ENCODE data around the gene POGK.

POGK gene

GRCh38 chr1:166903232-166903631 lies 64.0 kb downstream of the POGK start:
- H3K9ac ChIP-seq (ENCODE audit: low read depth, low read length) = no peak overlapping the region

GRCh38 chr1:166905136-166905535 lies 65.9 kb downstream of the POGK start:
- Histone ChIP-seq H3K4me1 (ENCODE audit: insufficient read depth, low read length) (no peaks in the 10 kb centered on the region; the same call in 1 of the 2 replicates), H3K36me3 (ENCODE audit: insufficient read depth, low read length) (no peaks in the 10 kb centered on the region), H3K9me3 (ENCODE audit: control insufficient read depth, insufficient read depth, low read length) (no peaks in the 10 kb centered on the region), H3K9ac (ENCODE audit: low read depth, low read length) (no peak overlapping the region)

More at GRCh38 chr1:166903232-166903631, 64.0 kb downstream of the POGK start:
- H3K9me3 ChIP-seq (ENCODE audit: control insufficient read depth, insufficient read depth, low read length) = no peaks in the 10 kb centered on the region
- no peaks in the 10 kb centered on the region; the same call in 1 of the 2 replicates for H3K4me1 ChIP-seq (ENCODE audit: insufficient read depth, low read length)
- no peaks in the 10 kb centered on the region for H3K36me3 ChIP-seq (ENCODE audit: insufficient read depth, low read length)

- no peaks in the 10 kb centered on the region for H3K36me3 ChIP-seq (ENCODE audit: insufficient read depth, low read length)
- no peak overlapping the region for H3K9ac ChIP-seq (ENCODE audit: low read depth, low read length)
- H3K4me1 ChIP-seq (ENCODE audit: insufficient read depth, low read length) = no peaks in the 10 kb centered on the region; the same call in 1 of the 2 replicates
- peaks cover 2% of the 10 kb centered on the region; the same call in 1 of the 2 replicates for H3K9me3 ChIP-seq (ENCODE audit: control insufficient read depth, insufficient read depth, low read length)
Measured at GRCh38 chr1:166905900-166906299, 66.6 kb downstream of the POGK start.

Measured in ES-I3 (cell line).